ACC112 (cell line): ENCODE measurements around the gene APPBP2.

Experiments used
- H2AFZ ChIP-seq: fragments of 200-600 bp; sonication (generic); one replicate; pipeline ENCODE4 v1.6.0; 2017; ENCODE audit warnings: antibody characterized with exemption, low read length; ENCODE audit not compliant: unreplicated experiment
- H3K27ac ChIP-seq: fragments of 200-600 bp; sonication (generic); 2 replicates; pipeline ENCODE4 v1.5.1; 2014; ENCODE audit warnings: low read depth, mild to moderate bottlenecking, antibody characterized with exemption, low read length, moderate library complexity
- H3K27me3 ChIP-seq: fragments of 200-600 bp; sonication (generic); 2 replicates; pipeline ENCODE4 v1.6.1; 2014; ENCODE audit warnings: mild to moderate bottlenecking, antibody characterized with exemption, low read length, moderate library complexity, mixed read lengths; ENCODE audit not compliant: insufficient read depth
- H3K36me3 ChIP-seq: fragments of 200-600 bp; sonication (generic); 2 replicates; pipeline ENCODE4 v1.6.1; 2016; ENCODE audit warnings: mild to moderate bottlenecking, antibody characterized with exemption, low read length, moderate library complexity, mixed read lengths; ENCODE audit not compliant: insufficient read depth
- H3K4me1 ChIP-seq: fragments of 200-600 bp; sonication (generic); one replicate; pipeline ENCODE4 v1.6.1; 2016; ENCODE audit warnings: low read length, mixed read lengths; ENCODE audit not compliant: insufficient read depth, unreplicated experiment, control insufficient read depth
- H3K4me3 ChIP-seq: fragments of 200-600 bp; sonication (generic); 2 replicates; pipeline ENCODE4 v1.5.1; 2014; ENCODE audit warnings: mild to moderate bottlenecking, low read depth, low read length
- H3K79me2 ChIP-seq: fragments of 200-600 bp; sonication (generic); one replicate; pipeline ENCODE4 v1.6.0; 2016; ENCODE audit warnings: low read length; ENCODE audit not compliant: control insufficient read depth, unreplicated experiment, insufficient read depth

APPBP2 gene

GRCh38 chr17:60525685-60526514 is at the start of gene APPBP2:
TSS of gene APPBP2 (minus strand) at chr17:60526242. CDS start at chr17:60525931, 311 bp downstream.
- Histone ChIP-seq H3K79me2 (peaks cover 57% of the 10 kb centered on the region), H2AFZ (peak within 1 kb of the TSS; percentile 84)

GRCh38 chr17:60573236-60574051 is 47.4 kb upstream of the APPBP2 start:
- Histone ChIP-seq H3K4me1 (peaks cover 7% of the 10 kb centered on the region), H3K27ac (no peak overlapping the region), H3K4me3 (no peak overlapping the region), H3K27me3 (no peaks in the 10 kb centered on the region), H3K79me2 (no peaks in the 10 kb centered on the region), H3K36me3 (no peaks in the 10 kb centered on the region), H2AFZ (no peak overlapping the region)

More at GRCh38 chr17:60525685-60526514, at the start of gene APPBP2:
- Histone ChIP-seq H3K4me3 (peak within 1 kb of the TSS; percentile 95), H3K27ac (peak within 1 kb of the TSS; percentile 91), H3K36me3 (no peaks in the 10 kb centered on the region; the same call in 1 of the 2 replicates), H3K27me3 (no peaks in the 10 kb centered on the region), H3K4me1 (peaks cover 12% of the 10 kb centered on the region)

GRCh38 chr17:60565233-60565632 is 39.2 kb upstream of the APPBP2 start:
- Histone ChIP-seq H2AFZ (no peak overlapping the region), H3K79me2 (no peaks in the 10 kb centered on the region), H3K27me3 (no peaks in the 10 kb centered on the region), H3K4me3 (no peak overlapping the region), H3K36me3 (no peaks in the 10 kb centered on the region), H3K4me1 (no peaks in the 10 kb centered on the region), H3K27ac (no peak overlapping the region)

- no peaks in the 10 kb centered on the region for H3K79me2 ChIP-seq
- H3K36me3 ChIP-seq: no peaks in the 10 kb centered on the region
- H3K27ac ChIP-seq: no peak overlapping the region
- no peak overlapping the region for H3K4me3 ChIP-seq
- no peaks in the 10 kb centered on the region for H3K4me1 ChIP-seq
- no peak overlapping the region for H2AFZ ChIP-seq
- no peaks in the 10 kb centered on the region for H3K27me3 ChIP-seq
These were observed 37.7 kb upstream of the APPBP2 start for GRCh38 chr17:60563743-60564142.

GRCh38 chr17:60562421-60562820 is 36.4 kb upstream of the APPBP2 start:
- no peak overlapping the region for H3K4me3 ChIP-seq
- H2AFZ ChIP-seq: no peak overlapping the region
- no peaks in the 10 kb centered on the region for H3K36me3 ChIP-seq
- no peaks in the 10 kb centered on the region for H3K4me1 ChIP-seq
- no peak overlapping the region for H3K27ac ChIP-seq
- H3K79me2 ChIP-seq: no peaks in the 10 kb centered on the region
- no peaks in the 10 kb centered on the region for H3K27me3 ChIP-seq

- Histone ChIP-seq H3K27ac (no peak overlapping the region), H3K27me3 (no peaks in the 10 kb centered on the region), H3K36me3 (no peaks in the 10 kb centered on the region), H3K4me1 (no peaks in the 10 kb centered on the region), H2AFZ (no peak overlapping the region), H3K4me3 (no peak overlapping the region), H3K79me2 (no peaks in the 10 kb centered on the region)
These were observed 34.8 kb upstream of the APPBP2 start for GRCh38 chr17:60560860-60561257.

- no peaks in the 10 kb centered on the region for H3K27me3 ChIP-seq
- H3K36me3 ChIP-seq: no peaks in the 10 kb centered on the region
- no peaks in the 10 kb centered on the region for H3K79me2 ChIP-seq
- no peak overlapping the region for H3K27ac ChIP-seq
- no peak overlapping the region for H3K4me3 ChIP-seq
- no peaks in the 10 kb centered on the region for H3K4me1 ChIP-seq
- H2AFZ ChIP-seq: no peak overlapping the region
These were observed 34.2 kb upstream of the APPBP2 start for GRCh38 chr17:60559995-60560859.

GRCh38 chr17:60559659-60559994 is 33.6 kb upstream of the APPBP2 start:
- H3K27ac ChIP-seq: no peak overlapping the region

GRCh38 chr17:60557805-60558204 is 31.8 kb upstream of the APPBP2 start:
- H2AFZ ChIP-seq: no peak overlapping the region
- H3K4me1 ChIP-seq: no peaks in the 10 kb centered on the region
- H3K79me2 ChIP-seq: no peaks in the 10 kb centered on the region
- no peak overlapping the region for H3K4me3 ChIP-seq
- H3K27ac ChIP-seq: no peak overlapping the region
- no peaks in the 10 kb centered on the region for H3K36me3 ChIP-seq
- H3K27me3 ChIP-seq: no peaks in the 10 kb centered on the region

More at GRCh38 chr17:60559659-60559994, 33.6 kb upstream of the APPBP2 start:
- Histone ChIP-seq H3K79me2 (no peaks in the 10 kb centered on the region), H3K27me3 (no peaks in the 10 kb centered on the region), H3K36me3 (no peaks in the 10 kb centered on the region), H3K4me1 (no peaks in the 10 kb centered on the region), H2AFZ (no peak overlapping the region), H3K4me3 (no peak overlapping the region)

GRCh38 chr17:60555786-60556185 is 29.7 kb upstream of the APPBP2 start:
- no peaks in the 10 kb centered on the region for H3K36me3 ChIP-seq
- no peaks in the 10 kb centered on the region for H3K27me3 ChIP-seq
- no peak overlapping the region for H3K27ac ChIP-seq
- H3K79me2 ChIP-seq: no peaks in the 10 kb centered on the region
- no peak overlapping the region for H2AFZ ChIP-seq
- no peaks in the 10 kb centered on the region for H3K4me1 ChIP-seq
- H3K4me3 ChIP-seq: no peak overlapping the region
